ENCODE results near the gene SPEG. TPM values are rescaled to one million over a fixed set of nuclear protein-coding genes. Genes with fewer than 3 reads are reported as not detected.

SPEG gene
- total and polyA plus RNA-seq, 10 donors, result 0.74 to 8.2 (median 3.7) TPM

- WGBS, 5 donors, result 73 to 87% (median 79%) methylated on average over 5 of the region's 5 CpGs
- Histone ChIP-seq H3K27ac (no peak overlapping the region), H3K36me3 (no peaks in the 10 kb centered on the region), H3K4me3 (no peak overlapping the region), H3K4me1 (peaks cover 0 to 2% (median under 1%) of the 10 kb centered on the region in 6 donors), H3K9me3 (peaks cover 0 to 17% (median 6%) of the 10 kb centered on the region in 8 donors), H3K27me3 (replicated peaks in 1 of 7) (peaks cover 0 to 58% (median 0%) of the 10 kb centered on the region in 7 donors)
- intact Hi-C loops (cut with DNase I; ENCODE audit: low total_unique reads), result no loop called here
- TF ChIP-seq POLR2AphosphoS5 (IDR thresholded peaks at IDR 0.05) (no peak), POLR2A (IDR thresholded peaks at IDR 0.05) (no peak), CTCF (IDR thresholded peaks at IDR 0.05 in 8 of 11, conservative IDR thresholded peaks at IDR 0.05 in 3 of 11) (no peak)
- no peak for DNase-seq
These were observed 26.4 kb upstream of the SPEG start for GRCh38 chr2:219408204-219408603.

GRCh38 chr2:219408631-219409030 is 26.0 kb upstream of the SPEG start:
- Histone ChIP-seq H3K9me3 (peaks cover 0 to 19% (median 6%) of the 10 kb centered on the region in 8 donors), H3K36me3 (no peaks in the 10 kb centered on the region), H3K27ac (no peak overlapping the region), H3K27me3 (replicated peaks in 1 of 7) (peaks cover 0 to 61% (median 0%) of the 10 kb centered on the region in 7 donors), H3K4me3 (no peak overlapping the region), H3K4me1 (no peaks in the 10 kb centered on the region)
- 48 to 78% (median 71%) methylated on average over 8 of the region's 8 CpGs for WGBS, 5 donors
- DNase-seq, result no peak
- TF ChIP-seq POLR2A (IDR thresholded peaks at IDR 0.05) (no peak), POLR2AphosphoS5 (IDR thresholded peaks at IDR 0.05) (no peak), CTCF (IDR thresholded peaks at IDR 0.05 in 8 of 11, conservative IDR thresholded peaks at IDR 0.05 in 3 of 11) (no peak)
- intact Hi-C loops (cut with DNase I; ENCODE audit: low total_unique reads), result no loop called here

GRCh38 chr2:219409619-219410018 is 25.0 kb upstream of the SPEG start:
- intact Hi-C loops (cut with DNase I; ENCODE audit: low total_unique reads), result no loop called here
- no peak for TF ChIP-seq POLR2A (IDR thresholded peaks at IDR 0.05)
- TF ChIP-seq POLR2AphosphoS5 (IDR thresholded peaks at IDR 0.05), result no peak
- TF ChIP-seq CTCF (IDR thresholded peaks at IDR 0.05 in 8 of 11, conservative IDR thresholded peaks at IDR 0.05 in 3 of 11), result no peak
- no peaks in the 10 kb centered on the region for H3K4me1 ChIP-seq
- H3K27me3 ChIP-seq (replicated peaks in 1 of 7), result peaks cover 0 to 57% (median 0%) of the 10 kb centered on the region in 7 donors
- H3K4me3 ChIP-seq, result no peak overlapping the region
- no peaks in the 10 kb centered on the region for H3K36me3 ChIP-seq
- 87 to 95% (median 90%) methylated on average over 5 of the region's 5 CpGs for WGBS, 5 donors
- DNase-seq, result no peak
- no peak overlapping the region for H3K27ac ChIP-seq
- H3K9me3 ChIP-seq, result peaks cover 0 to 19% (median 6%) of the 10 kb centered on the region in 8 donors

- no peak for DNase-seq
- Histone ChIP-seq H3K4me3 (no peak overlapping the region), H3K27me3 (replicated peaks in 1 of 7) (peaks cover 0 to 49% (median 0%) of the 10 kb centered on the region in 7 donors), H3K4me1 (no peaks in the 10 kb centered on the region), H3K9me3 (peaks cover 0 to 19% (median 6%) of the 10 kb centered on the region in 8 donors), H3K27ac (no peak overlapping the region), H3K36me3 (no peaks in the 10 kb centered on the region)
- intact Hi-C loops (cut with DNase I; ENCODE audit: low total_unique reads), result no loop called here
- TF ChIP-seq POLR2A (IDR thresholded peaks at IDR 0.05) (no peak), POLR2AphosphoS5 (IDR thresholded peaks at IDR 0.05) (no peak), CTCF (IDR thresholded peaks at IDR 0.05 in 8 of 11, conservative IDR thresholded peaks at IDR 0.05 in 3 of 11) (no peak)
- WGBS, 5 donors, result 85 to 94% (median 90%) methylated on average over 8 of the region's 8 CpGs
These were observed 24.3 kb upstream of the SPEG start for GRCh38 chr2:219410390-219410789.
